HL-60 (cell line): ENCODE data around the gene MLST8.

Source experiments
- DNase-seq, 2 experiments: peaks; one replicate each; pipeline ENCODE4 v3.0.0-alpha.2; 2010 to 2020; ENCODE audit warnings: low read depth in 1 of 2, low spot score in 1 of 2
- H3K27ac ChIP-seq: fragments of 250-450 bp; sonication (Bioruptor Pico); replicated peaks from 2 replicates; pipeline ENCODE4 v1.5.1; 2020; ENCODE audit warnings: mild to moderate bottlenecking, moderate library complexity
- H3K27me3 ChIP-seq: fragments of 250-450 bp; sonication (Bioruptor Pico); 2 replicates; pipeline ENCODE4 v1.5.1; 2021; ENCODE audit warnings: mild to moderate bottlenecking, moderate library complexity; ENCODE audit not compliant: insufficient read depth, poor library complexity, severe bottlenecking
- H3K4me3 ChIP-seq: replicated peaks from 2 replicates; pipeline ENCODE4 v1.5.1; 2011; ENCODE audit warnings: mild to moderate bottlenecking, control low read depth, low read length; ENCODE audit not compliant: insufficient read depth
- CTCF ChIP-seq: IDR thresholded peaks from one replicate; pipeline ENCODE4 v1.5.1; 2011; ENCODE audit warnings: low read length, control low read depth, inconsistent platforms; ENCODE audit not compliant: insufficient read depth
- GABPA ChIP-seq: IDR thresholded peaks from 2 replicates; pipeline ENCODE4 v1.6.1; 2012; ENCODE audit warnings: low read depth
- POLR2AphosphoS5 ChIP-seq: IDR thresholded peaks from 2 replicates; pipeline ENCODE4 v1.6.1; 2012; ENCODE audit warnings: low read depth
- REST ChIP-seq: IDR thresholded peaks from 2 replicates; pipeline ENCODE4 v1.6.1; 2012; ENCODE audit warnings: low read depth; ENCODE audit not compliant: insufficient replicate concordance
- SPI1 ChIP-seq: IDR thresholded peaks from 2 replicates; pipeline ENCODE4 v1.6.1; 2012; ENCODE audit warnings: low read depth, mild to moderate bottlenecking, borderline replicate concordance

Gene MLST8

GRCh38 chr16:2250652-2251295 is 45.5 kb downstream of the MLST8 start:
- TF ChIP-seq POLR2AphosphoS5 = no peak
- TF ChIP-seq GABPA = no peak
- TF ChIP-seq SPI1 = no peak
- TF ChIP-seq CTCF = no peak
- Histone ChIP-seq H3K27me3 (no peaks in the 10 kb centered on the region), H3K4me3 (peak overlapping the region; percentile 63), H3K27ac (peak overlapping the region; percentile 71)
- DNase-seq = peak in 1 of 2 experiments; percentile 35

- peak; percentile 8 for TF ChIP-seq CTCF
- no peak for TF ChIP-seq SPI1
- TF ChIP-seq POLR2AphosphoS5 = peak; percentile 72
- TF ChIP-seq GABPA = no peak
- TF ChIP-seq REST = peak; percentile 69
These were observed 46.2 kb downstream of the MLST8 start, which contains the start of gene ECI1 for GRCh38 chr16:2251296-2252111. Gene ECI1, minus strand, starts transcription at chr16:2251587. Its CDS starts 21 bp downstream, at chr16:2251566.

GRCh38 chr16:2252806-2253148 is 47.5 kb downstream of the MLST8 start:
- no peak for DNase-seq
- H3K27me3 ChIP-seq = no peaks in the 10 kb centered on the region
- peak overlapping the region; percentile 71 for H3K27ac ChIP-seq
- no peak overlapping the region for H3K4me3 ChIP-seq
- TF ChIP-seq POLR2AphosphoS5 (no peak), REST (no peak), CTCF (no peak), SPI1 (no peak), GABPA (no peak)

More at GRCh38 chr16:2251296-2252111, 46.2 kb downstream of the MLST8 start, which contains the start of gene ECI1:
- H3K27ac ChIP-seq = peak within 1 kb of the TSS; percentile 71
- peak; percentile 88 to 94 for DNase-seq
- no peaks in the 10 kb centered on the region for H3K27me3 ChIP-seq
- H3K4me3 ChIP-seq = peak within 1 kb of the TSS; percentile 63
